ENCODE data around the gene C4orf46. TPM values are rescaled to one million over a fixed set of nuclear protein-coding genes. Genes with fewer than 3 reads are reported as not detected.

Gene C4orf46
- total and polyA plus RNA-seq, 10 of the 15 experiments (the other 5 are each of a cell fraction or from before 2014, with no cell fraction given), result 9.3 to 40.2 (median 20.5) TPM

- TF ChIP-seq ZNF687 (IDR thresholded peaks at IDR 0.05) (0 out of 2 replicates have a peak, but pooled peaks have one; percentile 16), ZBED1 (IDR thresholded peaks at IDR 0.05; ENCODE audit: borderline replicate concordance) (no peak), ZNF207 (IDR thresholded peaks at IDR 0.05; ENCODE audit: borderline replicate concordance) (no peak), EP300 (IDR thresholded peaks at IDR 0.05; ENCODE audit: borderline replicate concordance in 1 of 2, control insufficient read depth in 1 of 2, low read depth in 2 of 2, low read length in 2 of 2) (no peak), TAF1 (IDR thresholded peaks at IDR 0.05; ENCODE audit: borderline replicate concordance, low read depth, low read length) (peak; percentile 89), RAD21 (IDR thresholded peaks at IDR 0.05; ENCODE audit: insufficient read depth, low read depth, low read length) (no peak), POLR2AphosphoS5 (IDR thresholded peaks at IDR 0.05; ENCODE audit: low read length) (0 out of 2 replicates have a peak, but pooled peaks have one; percentile 39), ZBTB11 (CRISPR knock-in tag; IDR thresholded peaks at IDR 0.05) (no peak), ATF7 (IDR thresholded peaks at IDR 0.05; ENCODE audit: low read depth) (no peak), HDAC6 (IDR thresholded peaks at IDR 0.05; ENCODE audit: unreplicated experiment) (no peak), SMARCA5 (IDR thresholded peaks at IDR 0.05) (no peak; the same call in 1 of the 2 replicates), RELA (IDR thresholded peaks at IDR 0.05; ENCODE audit: borderline replicate concordance, partially characterized antibody) (peak; percentile 14), ETV6 (conservative IDR thresholded peaks at IDR 0.05 in 1 of 2, IDR thresholded peaks at IDR 0.05 in 1 of 2; ENCODE audit: borderline replicate concordance in 1 of 2, low read depth in 1 of 2) (peak in 1 of 2 experiments; percentile 18; a peak in 1 of 4 replicates), RFX5 (IDR thresholded peaks at IDR 0.05; ENCODE audit: low read depth, low read length) (no peak), ATF3 (IDR thresholded peaks at IDR 0.05; ENCODE audit: borderline replicate concordance, extremely low read depth, low read depth, low read length) (no peak), NRF1 (conservative IDR thresholded peaks at IDR 0.05; ENCODE audit: low read depth, low read length) (no peak)
- TF ChIP-seq, protein P1, sequence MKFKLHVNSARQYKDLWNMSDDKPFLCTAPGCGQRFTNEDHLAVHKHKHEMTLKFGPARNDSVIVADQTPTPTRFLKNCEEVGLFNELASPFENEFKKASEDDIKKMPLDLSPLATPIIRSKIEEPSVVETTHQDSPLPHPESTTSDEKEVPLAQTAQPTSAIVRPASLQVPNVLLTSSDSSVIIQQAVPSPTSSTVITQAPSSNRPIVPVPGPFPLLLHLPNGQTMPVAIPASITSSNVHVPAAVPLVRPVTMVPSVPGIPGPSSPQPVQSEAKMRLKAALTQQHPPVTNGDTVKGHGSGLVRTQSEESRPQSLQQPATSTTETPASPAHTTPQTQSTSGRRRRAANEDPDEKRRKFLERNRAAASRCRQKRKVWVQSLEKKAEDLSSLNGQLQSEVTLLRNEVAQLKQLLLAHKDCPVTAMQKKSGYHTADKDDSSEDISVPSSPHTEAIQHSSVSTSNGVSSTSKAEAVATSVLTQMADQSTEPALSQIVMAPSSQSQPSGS (IDR thresholded peaks at IDR 0.05; ENCODE audit: low read length), result no peak
- TF ChIP-seq, protein P2, sequence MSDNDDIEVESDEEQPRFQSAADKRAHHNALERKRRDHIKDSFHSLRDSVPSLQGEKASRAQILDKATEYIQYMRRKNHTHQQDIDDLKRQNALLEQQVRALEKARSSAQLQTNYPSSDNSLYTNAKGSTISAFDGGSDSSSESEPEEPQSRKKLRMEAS (IDR thresholded peaks at IDR 0.05; ENCODE audit: low read depth, low read length), result no peak
Observed at GRCh38 chr4:158670975-158671664, 567 bp downstream of the C4orf46 start (continued).

Measured in GM12878 (cell line).